Neural cell (in vitro differentiated cells): ENCODE data around the gene OR6T1. TPM values are rescaled to one million over a fixed set of nuclear protein-coding genes. Genes with fewer than 3 reads are reported as not detected.

Experiments used
- H2AFZ ChIP-seq: fragments of 200-600, 300-800 bp; sonication (generic), shearing (Covaris generic); 2 replicates; pipeline ENCODE4 v1.6.0; 2014; ENCODE audit warnings: low read depth, mild to moderate bottlenecking, antibody characterized with exemption, low read length, moderate library complexity
- H3F3A ChIP-seq: fragments of 200-600 bp; shearing (Covaris generic); 2 replicates; pipeline ENCODE4 v1.6.1; 2016; ENCODE audit warnings: mild to moderate bottlenecking, moderate library complexity, mixed read lengths, antibody characterized with exemption, low read length; ENCODE audit not compliant: insufficient read depth, poor library complexity, severe bottlenecking
- H3K27ac ChIP-seq: fragments of 200-600, 300-800 bp; sonication (generic), shearing (Covaris generic); 2 replicates; pipeline ENCODE4 v1.5.1; 2014; ENCODE audit warnings: mild to moderate bottlenecking, low read length, moderate library complexity
- H3K27me3 ChIP-seq: fragments of 300-800, 200-600 bp; sonication (generic), shearing (Covaris generic); 2 replicates; pipeline ENCODE4 v1.6.0; 2014; ENCODE audit warnings: mild to moderate bottlenecking, low read depth, low read length, moderate library complexity; ENCODE audit not compliant: insufficient read depth
- H3K36me3 ChIP-seq: fragments of 300-800, 200-600 bp; sonication (generic), shearing (Covaris generic); 2 replicates; pipeline ENCODE4 v1.5.1; 2014; ENCODE audit warnings: mild to moderate bottlenecking, antibody characterized with exemption, low read length, moderate library complexity; ENCODE audit not compliant: insufficient read depth
- H3K4me2 ChIP-seq: fragments of 300-800, 200-600 bp; sonication (generic), shearing (Covaris generic); 2 replicates; pipeline ENCODE4 v1.6.0; 2014; ENCODE audit warnings: mild to moderate bottlenecking, low read length
- H3K4me3 ChIP-seq: fragments of 300-800, 200-600 bp; sonication (generic), shearing (Covaris generic); 2 replicates; pipeline ENCODE4 v1.5.1; 2014; ENCODE audit warnings: mild to moderate bottlenecking, low read length, moderate library complexity
- H3K79me2 ChIP-seq: fragments of 200-600 bp; shearing (Covaris generic); replicated peaks from 2 replicates; pipeline ENCODE4 v1.6.0; 2014; ENCODE audit warnings: mild to moderate bottlenecking, low read length, moderate library complexity; ENCODE audit not compliant: insufficient read depth
- H3K9ac ChIP-seq: fragments of 300-800, 200-600 bp; sonication (generic), shearing (Covaris generic); 2 replicates; pipeline ENCODE4 v1.6.1; 2016; ENCODE audit warnings: mild to moderate bottlenecking, low read length, mixed read lengths
- H3K9me2 ChIP-seq: fragments of 200-600 bp; shearing (Covaris generic); 2 replicates; pipeline ENCODE4 v1.6.1; 2016; ENCODE audit warnings: mild to moderate bottlenecking, low read length, mixed read lengths; ENCODE audit not compliant: insufficient read depth
- H3K9me3 ChIP-seq: fragments of 200-600, 300-800 bp; sonication (generic), shearing (Covaris generic); 2 replicates; pipeline ENCODE4 v1.6.1; 2016; ENCODE audit warnings: mild to moderate bottlenecking, mixed run types, low read length, moderate library complexity, mixed read lengths
- H4K20me1 ChIP-seq: fragments of 200-600 bp; shearing (Covaris generic); 2 replicates; pipeline ENCODE4 v1.6.1; 2016; ENCODE audit warnings: mild to moderate bottlenecking, mixed run types; ENCODE audit not compliant: insufficient read depth
- EP300 ChIP-seq: fragments of 450-650 bp; conservative IDR thresholded peaks from 2 replicates; pipeline ENCODE4 v1.6.1; 2014; ENCODE audit warnings: antibody characterized with exemption, mild to moderate bottlenecking, moderate library complexity; ENCODE audit not compliant: poor library complexity, severe bottlenecking
- EZH2 ChIP-seq: fragments of 200-600, 300-800 bp; shearing (Covaris generic), sonication (generic); IDR thresholded peaks from 2 replicates; pipeline ENCODE4 v1.6.1; 2014; ENCODE audit warnings: antibody characterized with exemption, low read length, borderline replicate concordance, mild to moderate bottlenecking; ENCODE audit not compliant: insufficient read depth, poor library complexity, severe bottlenecking
- MXI1 ChIP-seq: fragments of 450-650 bp; conservative IDR thresholded peaks from 2 replicates; pipeline ENCODE4 v1.6.1; 2014; ENCODE audit warnings: antibody characterized with exemption, mild to moderate bottlenecking; ENCODE audit not compliant: poor library complexity, severe bottlenecking
- POLR2AphosphoS5 ChIP-seq: IDR thresholded peaks from 2 replicates; pipeline ENCODE4 v1.6.1; 2012
- RAD21 ChIP-seq: fragments of 450-650 bp; conservative IDR thresholded peaks from 2 replicates; pipeline ENCODE4 v1.6.1; 2014; ENCODE audit warnings: antibody characterized with exemption, mild to moderate bottlenecking, moderate library complexity
- SMC3 ChIP-seq: fragments of 450-650 bp; conservative IDR thresholded peaks from 2 replicates; pipeline ENCODE4 v1.6.1; 2014; ENCODE audit warnings: antibody characterized with exemption, mild to moderate bottlenecking, moderate library complexity; ENCODE audit not compliant: poor library complexity
- TAF1 ChIP-seq: IDR thresholded peaks from 2 replicates; pipeline ENCODE4 v1.6.1; 2012; ENCODE audit warnings: low read depth
- polyA plus RNA-seq: library from polyadenylated mRNA; depleted of rRNA; stranded (reverse); fragments of >200 nt; gene quantifications from 2 replicates; pipeline ENCODE4 v1.2.3, GENCODE V29; 2014
- TF ChIP-seq, protein P1 (sequence below): fragments of 450-650 bp; IDR thresholded peaks from 2 replicates; pipeline ENCODE4 v1.5.1; 2014; ENCODE audit warnings: antibody characterized with exemption, mild to moderate bottlenecking, moderate library complexity; ENCODE audit not compliant: poor library complexity, severe bottlenecking
- TF ChIP-seq, protein P2 (sequence below): IDR thresholded peaks from 2 replicates; pipeline ENCODE4 v1.6.1; 2012; ENCODE audit warnings: borderline replicate concordance

OR6T1 gene
- polyA plus RNA-seq, 1 donor from 2014 or later = not detected

DNA sequence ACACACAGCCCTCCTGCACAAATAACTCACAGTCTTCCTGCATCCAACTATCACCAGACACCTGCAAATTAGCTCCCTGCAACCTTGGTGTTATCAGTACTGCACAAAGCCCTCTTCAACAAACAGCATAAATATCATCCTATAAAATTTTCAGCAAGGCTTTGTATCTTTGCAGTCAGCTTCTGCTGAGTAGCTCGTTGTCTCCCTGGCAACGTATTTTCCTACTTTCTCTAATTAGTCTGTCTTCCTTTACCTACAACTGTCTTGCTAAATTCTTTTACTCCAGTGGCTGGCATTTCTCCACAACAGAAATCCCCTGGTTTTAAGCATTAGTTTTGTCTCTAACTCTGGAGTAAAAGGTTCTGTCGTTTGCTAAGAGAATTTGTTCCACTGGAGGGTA, 37.8 kb downstream of the OR6T1 start:
- Histone ChIP-seq H3K79me2 (no peaks in the 10 kb centered on the region), H3K4me3 (peak overlapping the region; percentile 13), H4K20me1 (no peaks in the 10 kb centered on the region), H3K36me3 (no peaks in the 10 kb centered on the region), H3K9me2 (no peaks in the 10 kb centered on the region), H3K9ac (no peak overlapping the region), H3K9me3 (no peaks in the 10 kb centered on the region), H3K27me3 (no peaks in the 10 kb centered on the region), H3K4me2 (no peak overlapping the region), H2AFZ (no peak overlapping the region), H3F3A (no peaks in the 10 kb centered on the region), H3K27ac (peak overlapping the region; percentile 7)
- TF ChIP-seq TAF1 (no peak), POLR2AphosphoS5 (no peak), MXI1 (no peak), EP300 (no peak), EZH2 (no peak)
- TF ChIP-seq, protein P1, sequence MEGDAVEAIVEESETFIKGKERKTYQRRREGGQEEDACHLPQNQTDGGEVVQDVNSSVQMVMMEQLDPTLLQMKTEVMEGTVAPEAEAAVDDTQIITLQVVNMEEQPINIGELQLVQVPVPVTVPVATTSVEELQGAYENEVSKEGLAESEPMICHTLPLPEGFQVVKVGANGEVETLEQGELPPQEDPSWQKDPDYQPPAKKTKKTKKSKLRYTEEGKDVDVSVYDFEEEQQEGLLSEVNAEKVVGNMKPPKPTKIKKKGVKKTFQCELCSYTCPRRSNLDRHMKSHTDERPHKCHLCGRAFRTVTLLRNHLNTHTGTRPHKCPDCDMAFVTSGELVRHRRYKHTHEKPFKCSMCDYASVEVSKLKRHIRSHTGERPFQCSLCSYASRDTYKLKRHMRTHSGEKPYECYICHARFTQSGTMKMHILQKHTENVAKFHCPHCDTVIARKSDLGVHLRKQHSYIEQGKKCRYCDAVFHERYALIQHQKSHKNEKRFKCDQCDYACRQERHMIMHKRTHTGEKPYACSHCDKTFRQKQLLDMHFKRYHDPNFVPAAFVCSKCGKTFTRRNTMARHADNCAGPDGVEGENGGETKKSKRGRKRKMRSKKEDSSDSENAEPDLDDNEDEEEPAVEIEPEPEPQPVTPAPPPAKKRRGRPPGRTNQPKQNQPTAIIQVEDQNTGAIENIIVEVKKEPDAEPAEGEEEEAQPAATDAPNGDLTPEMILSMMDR = no peak
- TF ChIP-seq, protein P2, sequence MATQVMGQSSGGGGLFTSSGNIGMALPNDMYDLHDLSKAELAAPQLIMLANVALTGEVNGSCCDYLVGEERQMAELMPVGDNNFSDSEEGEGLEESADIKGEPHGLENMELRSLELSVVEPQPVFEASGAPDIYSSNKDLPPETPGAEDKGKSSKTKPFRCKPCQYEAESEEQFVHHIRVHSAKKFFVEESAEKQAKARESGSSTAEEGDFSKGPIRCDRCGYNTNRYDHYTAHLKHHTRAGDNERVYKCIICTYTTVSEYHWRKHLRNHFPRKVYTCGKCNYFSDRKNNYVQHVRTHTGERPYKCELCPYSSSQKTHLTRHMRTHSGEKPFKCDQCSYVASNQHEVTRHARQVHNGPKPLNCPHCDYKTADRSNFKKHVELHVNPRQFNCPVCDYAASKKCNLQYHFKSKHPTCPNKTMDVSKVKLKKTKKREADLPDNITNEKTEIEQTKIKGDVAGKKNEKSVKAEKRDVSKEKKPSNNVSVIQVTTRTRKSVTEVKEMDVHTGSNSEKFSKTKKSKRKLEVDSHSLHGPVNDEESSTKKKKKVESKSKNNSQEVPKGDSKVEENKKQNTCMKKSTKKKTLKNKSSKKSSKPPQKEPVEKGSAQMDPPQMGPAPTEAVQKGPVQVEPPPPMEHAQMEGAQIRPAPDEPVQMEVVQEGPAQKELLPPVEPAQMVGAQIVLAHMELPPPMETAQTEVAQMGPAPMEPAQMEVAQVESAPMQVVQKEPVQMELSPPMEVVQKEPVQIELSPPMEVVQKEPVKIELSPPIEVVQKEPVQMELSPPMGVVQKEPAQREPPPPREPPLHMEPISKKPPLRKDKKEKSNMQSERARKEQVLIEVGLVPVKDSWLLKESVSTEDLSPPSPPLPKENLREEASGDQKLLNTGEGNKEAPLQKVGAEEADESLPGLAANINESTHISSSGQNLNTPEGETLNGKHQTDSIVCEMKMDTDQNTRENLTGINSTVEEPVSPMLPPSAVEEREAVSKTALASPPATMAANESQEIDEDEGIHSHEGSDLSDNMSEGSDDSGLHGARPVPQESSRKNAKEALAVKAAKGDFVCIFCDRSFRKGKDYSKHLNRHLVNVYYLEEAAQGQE = no peak

DNA sequence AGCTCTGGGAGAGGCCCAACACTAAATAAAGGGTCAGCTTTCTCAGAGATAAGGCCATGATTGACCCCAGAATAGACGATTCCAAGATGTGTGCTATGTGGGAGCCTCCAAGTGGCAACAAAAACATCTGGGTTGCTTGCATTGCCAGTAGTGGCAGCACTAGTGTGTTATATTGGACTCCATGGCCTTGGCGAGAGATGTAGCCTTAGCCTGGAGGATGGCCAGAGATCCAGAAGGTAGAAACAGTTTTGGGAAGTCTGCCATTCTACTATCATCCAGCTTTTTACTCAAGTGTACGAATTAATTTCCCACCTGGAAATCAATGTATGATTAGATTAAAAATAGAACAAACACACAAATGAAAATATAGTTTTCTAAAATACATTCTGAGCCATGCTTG, 38.7 kb downstream of the OR6T1 start:
- Histone ChIP-seq H3K36me3 (no peaks in the 10 kb centered on the region), H3F3A (no peaks in the 10 kb centered on the region), H3K9ac (no peak overlapping the region), H3K4me2 (no peak overlapping the region), H3K9me3 (no peaks in the 10 kb centered on the region), H3K4me3 (no peak overlapping the region), H3K27ac (no peak overlapping the region), H2AFZ (no peak overlapping the region), H3K27me3 (no peaks in the 10 kb centered on the region), H4K20me1 (no peaks in the 10 kb centered on the region), H3K79me2 (no peaks in the 10 kb centered on the region), H3K9me2 (no peaks in the 10 kb centered on the region)
- TF ChIP-seq EZH2 = no peak
- TF ChIP-seq EP300 = no peak
- TF ChIP-seq, protein P1 = no peak
- no peak for TF ChIP-seq MXI1
- TF ChIP-seq RAD21 = no peak
- TF ChIP-seq POLR2AphosphoS5 = no peak
- TF ChIP-seq, protein P2 = no peak
- TF ChIP-seq SMC3 = no peak
- TF ChIP-seq TAF1 = no peak
